T-helper 2 cell treated with Interferon-gamma antibody and Interleukin-4, amounts not matched to agents 5 μg/mL and 100 μg/mL, for 36 hours (primary cell): ENCODE data around the gene PCDHGB3.
"Not testable (repeated sequence)": the region's sequence is repeated elsewhere in the genome, so short reads cannot be mapped to it uniquely, and the experiment has no call there.

Experiments used
- DNase-seq: peaks from one replicate; pipeline ENCODE4 v3.0.0; 2021; ENCODE audit warnings: low spot score
- H3K27ac Mint-ChIP-seq: one replicate; pipeline ENCODE4 v1.8.0; 2021; ENCODE audit warnings: mild to moderate bottlenecking, mixed read lengths
- H3K27me3 Mint-ChIP-seq: one replicate; pipeline ENCODE4 v1.8.0; 2021; ENCODE audit warnings: low read depth, mixed read lengths
- H3K36me3 Mint-ChIP-seq: one replicate; pipeline ENCODE4 v1.8.0; 2021; ENCODE audit warnings: low read depth, mixed read lengths
- H3K4me1 Mint-ChIP-seq: one replicate; pipeline ENCODE4 v1.8.0; 2021; ENCODE audit warnings: low read depth, mixed read lengths
- H3K4me3 Mint-ChIP-seq: one replicate; pipeline ENCODE4 v1.8.0; 2022; ENCODE audit warnings: mild to moderate bottlenecking, moderate library complexity, mixed read lengths
- H3K9me3 Mint-ChIP-seq: one replicate; pipeline ENCODE4 v1.8.0; 2021; ENCODE audit warnings: mixed read lengths

PCDHGB3 gene

GRCh38 chr5:141393267-141393666 lies 23.2 kb downstream of the PCDHGB3 start:
- no peak overlapping the region for H3K27ac Mint-ChIP-seq
- peaks cover 21% of the 10 kb centered on the region for H3K27me3 Mint-ChIP-seq
- DNase-seq, result no peak
- H3K9me3 Mint-ChIP-seq, result peaks cover 36% of the 10 kb centered on the region
- no peaks in the 10 kb centered on the region for H3K36me3 Mint-ChIP-seq
- no peak overlapping the region for H3K4me3 Mint-ChIP-seq
- no peaks in the 10 kb centered on the region for H3K4me1 Mint-ChIP-seq

GRCh38 chr5:141394401-141395187 lies 24.6 kb downstream of the PCDHGB3 start:
- peaks cover 27% of the 10 kb centered on the region for H3K27me3 Mint-ChIP-seq
- H3K27ac Mint-ChIP-seq, H3K4me3 Mint-ChIP-seq, H3K36me3 Mint-ChIP-seq, DNase-seq, H3K4me1 Mint-ChIP-seq: not testable (repeated sequence)
- H3K9me3 Mint-ChIP-seq, result peaks cover 34% of the 10 kb centered on the region

- Mint-ChIP-seq H3K4me3 (peak within 1 kb of the TSS; percentile 63), H3K9me3 (peaks cover 30% of the 10 kb centered on the region), H3K27me3 (peaks cover 34% of the 10 kb centered on the region)
- H3K27ac Mint-ChIP-seq, H3K4me1 Mint-ChIP-seq, H3K36me3 Mint-ChIP-seq, DNase-seq: not testable (repeated sequence)
Observed at GRCh38 chr5:141397756-141398551, 27.9 kb downstream of the PCDHGB3 start, which contains the start of gene PCDHGB5. Gene PCDHGB5, plus strand, starts transcription at chr5:141397947. Its CDS starts 181 bp downstream, at chr5:141398128.

- H3K9me3 Mint-ChIP-seq, result peaks cover 26% of the 10 kb centered on the region
- peak overlapping the region; percentile 14 for H3K4me3 Mint-ChIP-seq
- DNase-seq, result no peak
- H3K27me3 Mint-ChIP-seq, result peaks cover 35% of the 10 kb centered on the region
- H3K36me3 Mint-ChIP-seq, result no peaks in the 10 kb centered on the region
- H3K27ac Mint-ChIP-seq, result no peak overlapping the region
- H3K4me1 Mint-ChIP-seq, result no peaks in the 10 kb centered on the region
Observed at GRCh38 chr5:141398608-141399007, 28.6 kb downstream of the PCDHGB3 start.

- Mint-ChIP-seq H3K9me3 (peaks cover 19% of the 10 kb centered on the region), H3K27ac (peak overlapping the region; percentile 64), H3K4me1 (no peaks in the 10 kb centered on the region), H3K36me3 (no peaks in the 10 kb centered on the region), H3K27me3 (peaks cover 38% of the 10 kb centered on the region), H3K4me3 (no peak overlapping the region)
- no peak for DNase-seq
Observed at GRCh38 chr5:141399555-141400258, 29.7 kb downstream of the PCDHGB3 start.

GRCh38 chr5:141402553-141403243 lies 32.7 kb downstream of the PCDHGB3 start, which contains the start of gene PCDHGA9:
Gene PCDHGA9, plus strand, starts transcription at chr5:141402778. Its CDS starts 175 bp downstream, at chr5:141402953.
- Mint-ChIP-seq H3K9me3 (peaks cover 14% of the 10 kb centered on the region), H3K27me3 (peaks cover 43% of the 10 kb centered on the region), H3K36me3 (no peaks in the 10 kb centered on the region), H3K27ac (no peak within 1 kb of the TSS), H3K4me1 (no peaks in the 10 kb centered on the region), H3K4me3 (no peak within 1 kb of the TSS)
- DNase-seq, result no peak

- H3K4me3 Mint-ChIP-seq, result no peak overlapping the region
- no peak overlapping the region for H3K27ac Mint-ChIP-seq
- no peaks in the 10 kb centered on the region for H3K36me3 Mint-ChIP-seq
- H3K27me3 Mint-ChIP-seq, result peaks cover 49% of the 10 kb centered on the region
- no peak for DNase-seq
- peaks cover 2% of the 10 kb centered on the region for H3K4me1 Mint-ChIP-seq
- H3K9me3 Mint-ChIP-seq, result peaks cover 14% of the 10 kb centered on the region
Observed at GRCh38 chr5:141403387-141403786, 33.3 kb downstream of the PCDHGB3 start.

- Mint-ChIP-seq H3K27ac (peak within 1 kb of the TSS; percentile 43), H3K27me3 (peaks cover 46% of the 10 kb centered on the region), H3K9me3 (peaks cover 11% of the 10 kb centered on the region), H3K4me3 (peak within 1 kb of the TSS; percentile 71)
- H3K36me3 Mint-ChIP-seq, H3K4me1 Mint-ChIP-seq: not testable (repeated sequence)
- peak; percentile 32 for DNase-seq
Observed at GRCh38 chr5:141407790-141408505, 37.9 kb downstream of the PCDHGB3 start, which contains the start of gene PCDHGB6. Gene PCDHGB6, plus strand, starts transcription at chr5:141408021. Its CDS starts 182 bp downstream, at chr5:141408203.

GRCh38 chr5:141409598-141410306 lies 39.7 kb downstream of the PCDHGB3 start:
- Mint-ChIP-seq H3K27me3 (peaks cover 49% of the 10 kb centered on the region), H3K4me1 (peaks cover 13% of the 10 kb centered on the region), H3K36me3 (peaks cover 8% of the 10 kb centered on the region), H3K9me3 (peaks cover 11% of the 10 kb centered on the region), H3K27ac (no peak overlapping the region), H3K4me3 (no peak overlapping the region)
- DNase-seq, result no peak

GRCh38 chr5:141411575-141411974 lies 41.5 kb downstream of the PCDHGB3 start:
- H3K4me1 Mint-ChIP-seq, result peaks cover 13% of the 10 kb centered on the region
- H3K27me3 Mint-ChIP-seq, result peaks cover 57% of the 10 kb centered on the region
- peaks cover 15% of the 10 kb centered on the region for H3K9me3 Mint-ChIP-seq
- peaks cover 8% of the 10 kb centered on the region for H3K36me3 Mint-ChIP-seq
- H3K4me3 Mint-ChIP-seq, result no peak overlapping the region
- no peak overlapping the region for H3K27ac Mint-ChIP-seq
- DNase-seq, result no peak

GRCh38 chr5:141412854-141413539 lies 43.0 kb downstream of the PCDHGB3 start, which contains the start of gene PCDHGA10:
Gene PCDHGA10, plus strand, starts transcription at chr5:141412987. Its CDS starts 189 bp downstream, at chr5:141413176.
- H3K27ac Mint-ChIP-seq, result no peak within 1 kb of the TSS
- H3K4me1 Mint-ChIP-seq, result peaks cover 15% of the 10 kb centered on the region

More at GRCh38 chr5:141412854-141413539, 43.0 kb downstream of the PCDHGB3 start, which contains the start of gene PCDHGA10:
- Mint-ChIP-seq H3K4me3 (peak within 1 kb of the TSS; percentile 82), H3K9me3 (peaks cover 17% of the 10 kb centered on the region), H3K27me3 (peaks cover 55% of the 10 kb centered on the region), H3K36me3 (peaks cover 8% of the 10 kb centered on the region)
- DNase-seq, result peak; percentile 42
